Effector CD8-positive, alpha-beta T cell (primary cell): ENCODE data around the gene ZFAND5.

ENCODE experiments used
- DNase-seq: peaks from one replicate; lab custom pipeline; 2025; lab: John Stamatoyannopoulos, UW

The ZFAND5 gene

GRCh38 chr9:72324974-72325373 lies 40.0 kb downstream of the ZFAND5 start:
- no peak for DNase-seq

GRCh38 chr9:72322678-72323077 lies 42.3 kb downstream of the ZFAND5 start:
- no peak for DNase-seq

GRCh38 chr9:72322259-72322658 lies 42.7 kb downstream of the ZFAND5 start:
- no peak for DNase-seq

GRCh38 chr9:72315510-72316311 lies 49.3 kb downstream of the ZFAND5 start:
- DNase-seq: no peak

GRCh38 chr9:72315089-72315509 lies 49.9 kb downstream of the ZFAND5 start:
- DNase-seq: no peak

- DNase-seq: no peak
Observed at GRCh38 chr9:72313507-72313906, 51.5 kb downstream of the ZFAND5 start.

- no peak for DNase-seq
Observed at GRCh38 chr9:72312386-72312987, 52.5 kb downstream of the ZFAND5 start.

- DNase-seq: no peak
Observed at GRCh38 chr9:72309364-72310133, 55.5 kb downstream of the ZFAND5 start.

GRCh38 chr9:72306761-72307160 lies 58.2 kb downstream of the ZFAND5 start:
- DNase-seq: no peak

- no peak for DNase-seq
Observed at GRCh38 chr9:72305707-72306106, 59.3 kb downstream of the ZFAND5 start.

GRCh38 chr9:72305102-72305546 lies 59.9 kb downstream of the ZFAND5 start:
- DNase-seq: no peak

GRCh38 chr9:72304538-72304937 lies 60.5 kb downstream of the ZFAND5 start:
- no peak for DNase-seq
